Suppressor macrophage (primary cell): ENCODE measurements around the gene APOC3.

Experiments
- DNase-seq, 4 experiments: peaks; one replicate each; pipeline ENCODE4 v3.0.0-alpha.2; 2020 to 2022

The APOC3 gene

GRCh38 chr11:116807601-116808261 is 22.0 kb upstream of the APOC3 start:
- no peak for DNase-seq

- DNase-seq: no peak
These were observed 21.2 kb upstream of the APOC3 start for GRCh38 chr11:116808262-116809175.

GRCh38 chr11:116811194-116811593 is 18.5 kb upstream of the APOC3 start:
- no peak for DNase-seq

- no peak for DNase-seq
These were observed 17.6 kb upstream of the APOC3 start for GRCh38 chr11:116812109-116812508.

- no peak for DNase-seq
These were observed 16.5 kb upstream of the APOC3 start for GRCh38 chr11:116813170-116813569.

- DNase-seq: no peak
These were observed 15.8 kb upstream of the APOC3 start for GRCh38 chr11:116813781-116814471.

- DNase-seq: no peak
These were observed 15.2 kb upstream of the APOC3 start for GRCh38 chr11:116814502-116814901.

- DNase-seq: no peak
These were observed 10.7 kb upstream of the APOC3 start for GRCh38 chr11:116819049-116819448.

- DNase-seq: no peak
These were observed 8.4 kb upstream of the APOC3 start for GRCh38 chr11:116821050-116821918.

GRCh38 chr11:116822575-116822974 is 7.1 kb upstream of the APOC3 start:
- no peak for DNase-seq

GRCh38 chr11:116823031-116823843 is 6.5 kb upstream of the APOC3 start, which contains the start of gene APOA4:
TSS of gene APOA4 (minus strand) at chr11:116823304. CDS start at chr11:116823191, 113 bp downstream.
- DNase-seq: no peak

- DNase-seq: no peak
These were observed 4.3 kb upstream of the APOC3 start for GRCh38 chr11:116825434-116825833.

GRCh38 chr11:116825854-116826750 is 3.6 kb upstream of the APOC3 start:
- DNase-seq: no peak

GRCh38 chr11:116826751-116827431 is 2.8 kb upstream of the APOC3 start:
- DNase-seq: no peak

- DNase-seq: no peak
These were observed 2.2 kb upstream of the APOC3 start for GRCh38 chr11:116827461-116827860.

- no peak for DNase-seq
These were observed 829 bp upstream of the APOC3 start for GRCh38 chr11:116828632-116829524.

- no peak for DNase-seq
These were observed 641 bp downstream of the APOC3 start for GRCh38 chr11:116830184-116830912.
